Measurements from ENCODE around the gene MAD1L1.

Gene MAD1L1

DNA sequence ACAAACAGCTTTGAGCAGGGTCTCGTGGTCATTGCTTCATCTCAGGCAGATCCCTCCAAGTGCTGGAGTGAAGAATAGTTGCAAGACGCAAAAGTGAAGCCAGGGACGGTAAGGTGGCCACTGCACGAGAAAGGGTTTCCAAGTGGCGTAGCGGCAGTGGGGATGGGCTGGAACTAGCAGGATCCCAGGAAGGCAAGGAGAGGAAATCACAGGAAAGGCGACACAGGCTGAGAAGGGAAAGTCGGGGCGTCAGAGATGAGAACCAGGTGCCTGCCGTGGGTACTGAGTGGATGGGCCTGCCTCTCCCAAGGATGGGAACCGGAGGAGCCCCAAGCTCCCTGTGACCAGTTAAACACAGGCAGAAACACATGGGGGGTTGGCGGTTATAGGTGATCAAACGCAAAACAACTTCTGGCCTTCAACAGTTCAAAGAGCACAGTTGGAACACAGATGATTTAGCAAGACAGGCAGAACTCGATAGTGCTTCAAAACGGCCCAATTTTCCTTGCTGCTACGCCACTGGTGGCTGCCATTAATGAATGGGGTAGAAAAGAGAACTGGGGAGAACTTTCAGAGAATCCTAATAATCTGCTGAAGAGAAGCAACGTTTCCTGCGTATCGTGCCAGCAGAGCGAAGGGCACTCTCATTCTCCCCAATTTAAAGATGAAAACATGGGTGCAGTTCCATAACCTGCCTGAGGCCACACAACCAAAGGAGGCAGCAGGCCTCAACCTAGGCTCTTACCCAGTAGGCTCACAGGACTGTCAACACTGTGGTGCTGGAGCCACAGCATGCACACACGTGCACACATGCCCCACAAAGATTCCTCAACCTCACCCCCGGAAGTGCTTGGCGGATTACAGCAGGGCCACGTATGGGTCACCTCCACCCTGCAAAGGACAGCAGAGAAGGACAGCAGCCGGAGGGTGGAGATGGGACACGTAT, 61.9 kb downstream of the MAD1L1 start:
- in situ Hi-C loops (cut with HindIII; ENCODE audit: low sequenced_read_pairs): no loop called here
- DNase-seq (ENCODE audit: low read depth): no peak
- TF ChIP-seq, protein P1, sequence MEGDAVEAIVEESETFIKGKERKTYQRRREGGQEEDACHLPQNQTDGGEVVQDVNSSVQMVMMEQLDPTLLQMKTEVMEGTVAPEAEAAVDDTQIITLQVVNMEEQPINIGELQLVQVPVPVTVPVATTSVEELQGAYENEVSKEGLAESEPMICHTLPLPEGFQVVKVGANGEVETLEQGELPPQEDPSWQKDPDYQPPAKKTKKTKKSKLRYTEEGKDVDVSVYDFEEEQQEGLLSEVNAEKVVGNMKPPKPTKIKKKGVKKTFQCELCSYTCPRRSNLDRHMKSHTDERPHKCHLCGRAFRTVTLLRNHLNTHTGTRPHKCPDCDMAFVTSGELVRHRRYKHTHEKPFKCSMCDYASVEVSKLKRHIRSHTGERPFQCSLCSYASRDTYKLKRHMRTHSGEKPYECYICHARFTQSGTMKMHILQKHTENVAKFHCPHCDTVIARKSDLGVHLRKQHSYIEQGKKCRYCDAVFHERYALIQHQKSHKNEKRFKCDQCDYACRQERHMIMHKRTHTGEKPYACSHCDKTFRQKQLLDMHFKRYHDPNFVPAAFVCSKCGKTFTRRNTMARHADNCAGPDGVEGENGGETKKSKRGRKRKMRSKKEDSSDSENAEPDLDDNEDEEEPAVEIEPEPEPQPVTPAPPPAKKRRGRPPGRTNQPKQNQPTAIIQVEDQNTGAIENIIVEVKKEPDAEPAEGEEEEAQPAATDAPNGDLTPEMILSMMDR (IDR thresholded peaks at IDR 0.05; ENCODE audit: low read depth, low read length, missing control alignments): no peak
- H3K4me3 ChIP-seq (ENCODE audit: low read depth, low read length): no peak overlapping the region

GRCh38 chr7:2169923-2170575, 62.7 kb downstream of the MAD1L1 start:
- H3K4me3 ChIP-seq (ENCODE audit: low read depth, low read length): no peak overlapping the region
- no peak for DNase-seq (ENCODE audit: low read depth)
- TF ChIP-seq, protein P1 (IDR thresholded peaks at IDR 0.05; ENCODE audit: low read depth, low read length, missing control alignments): no peak
- in situ Hi-C loops (cut with HindIII; ENCODE audit: low sequenced_read_pairs): no loop called here

GRCh38 chr7:2168615-2169311, 64.0 kb downstream of the MAD1L1 start:
- TF ChIP-seq, protein P1 (IDR thresholded peaks at IDR 0.05; ENCODE audit: low read depth, low read length, missing control alignments): no peak
- H3K4me3 ChIP-seq (ENCODE audit: low read depth, low read length): no peak overlapping the region
- no peak for DNase-seq (ENCODE audit: low read depth)
- in situ Hi-C loops (cut with HindIII; ENCODE audit: low sequenced_read_pairs): no loop called here

DNA sequence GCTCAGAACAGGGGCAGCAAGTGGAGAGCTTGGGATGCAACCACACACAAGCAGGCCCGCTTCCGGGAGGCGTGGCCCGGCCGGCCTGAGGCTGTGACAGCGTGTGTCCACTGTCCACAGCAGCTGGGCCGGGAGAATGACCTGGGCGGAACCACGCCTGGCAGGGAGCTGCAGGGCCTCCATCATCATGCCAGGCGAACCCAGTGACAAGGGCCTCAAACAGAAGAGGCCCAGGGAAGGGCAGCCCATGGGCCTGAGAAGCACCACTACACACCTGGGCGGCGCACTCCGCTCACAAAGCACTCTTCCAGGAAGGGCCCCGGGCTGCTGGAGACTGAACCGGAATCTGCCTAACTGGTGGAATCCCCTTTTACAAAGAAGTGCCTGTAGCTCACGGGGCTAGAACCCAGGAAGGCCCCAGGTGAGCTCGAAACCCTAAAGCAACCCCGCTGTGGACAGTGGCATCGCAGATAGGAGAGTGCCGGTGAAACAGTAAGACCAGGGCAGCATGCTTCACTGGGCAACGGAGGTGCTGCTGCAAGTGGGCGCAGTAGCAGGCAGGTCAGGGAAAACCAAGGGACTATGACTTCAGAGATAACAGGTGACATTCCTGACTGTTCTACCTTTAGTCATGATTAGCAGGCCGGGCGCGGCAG, 66.0 kb downstream of the MAD1L1 start:
- in situ Hi-C loops (cut with HindIII; ENCODE audit: low sequenced_read_pairs): no loop called here
- DNase-seq (ENCODE audit: low read depth): no peak
- TF ChIP-seq, protein P1 (IDR thresholded peaks at IDR 0.05; ENCODE audit: low read depth, low read length, missing control alignments): no peak
- no peak overlapping the region for H3K4me3 ChIP-seq (ENCODE audit: low read depth, low read length)

DNA sequence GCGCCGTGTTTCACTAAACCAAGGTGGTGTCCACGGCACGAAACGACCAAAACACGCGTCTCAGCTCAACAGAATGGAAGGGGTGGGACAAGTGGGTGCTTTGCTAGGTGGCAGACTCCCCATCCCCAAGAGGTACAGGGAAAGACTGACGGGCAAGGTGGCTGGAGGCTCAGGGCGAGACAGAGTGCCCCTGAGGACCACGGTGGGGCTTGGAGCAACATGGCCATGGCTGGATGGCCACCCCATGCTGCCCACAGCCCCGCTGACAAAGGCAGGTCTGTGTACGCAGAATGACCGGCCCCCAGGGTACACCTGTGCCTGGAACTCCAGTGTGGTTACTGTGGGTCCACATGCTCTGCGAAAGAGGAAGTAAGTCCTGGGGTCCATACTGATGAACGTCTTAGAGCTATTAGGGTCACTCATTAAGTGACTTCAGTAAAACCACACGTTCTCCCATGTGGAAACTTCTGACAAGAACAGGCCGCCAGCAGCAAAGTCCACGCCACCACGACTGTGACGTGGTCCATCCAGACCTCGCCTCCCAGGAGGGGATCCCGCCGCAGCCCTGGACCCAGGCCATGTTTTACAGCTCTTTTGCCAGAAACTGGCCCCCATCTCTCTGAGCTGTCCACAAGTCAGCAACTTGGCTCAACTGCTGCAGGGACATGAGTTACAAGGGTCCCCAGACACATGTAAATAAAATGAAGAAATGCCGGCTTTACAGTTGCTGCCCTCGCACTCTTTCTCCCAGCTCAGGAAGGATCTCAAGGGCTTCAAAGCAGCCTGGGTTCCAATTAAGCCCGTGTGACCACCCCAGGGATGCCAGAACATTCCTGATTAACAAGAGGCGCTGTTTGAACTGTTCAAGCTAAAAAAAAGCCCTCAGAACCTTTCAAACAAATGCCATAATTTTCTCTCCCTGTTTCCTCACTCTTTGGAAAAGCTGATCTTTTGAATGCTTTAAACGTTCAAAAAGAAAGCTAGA, 66.8 kb downstream of the MAD1L1 start:
- peak; percentile 18 for DNase-seq (ENCODE audit: low read depth)
- no peak overlapping the region for H3K4me3 ChIP-seq (ENCODE audit: low read depth, low read length)
- in situ Hi-C loops (cut with HindIII; ENCODE audit: low sequenced_read_pairs): no loop called here
- TF ChIP-seq, protein P1 (IDR thresholded peaks at IDR 0.05; ENCODE audit: low read depth, low read length, missing control alignments): no peak

Data from astrocyte of the cerebellum (primary cell).